EH (cell line): ENCODE results near the gene PARD3B.

Experiments
- DNase-seq: peaks from one replicate; pipeline ENCODE4 v3.0.0-alpha.2; 2015; ENCODE audit warnings: low read depth

PARD3B gene, protein sequence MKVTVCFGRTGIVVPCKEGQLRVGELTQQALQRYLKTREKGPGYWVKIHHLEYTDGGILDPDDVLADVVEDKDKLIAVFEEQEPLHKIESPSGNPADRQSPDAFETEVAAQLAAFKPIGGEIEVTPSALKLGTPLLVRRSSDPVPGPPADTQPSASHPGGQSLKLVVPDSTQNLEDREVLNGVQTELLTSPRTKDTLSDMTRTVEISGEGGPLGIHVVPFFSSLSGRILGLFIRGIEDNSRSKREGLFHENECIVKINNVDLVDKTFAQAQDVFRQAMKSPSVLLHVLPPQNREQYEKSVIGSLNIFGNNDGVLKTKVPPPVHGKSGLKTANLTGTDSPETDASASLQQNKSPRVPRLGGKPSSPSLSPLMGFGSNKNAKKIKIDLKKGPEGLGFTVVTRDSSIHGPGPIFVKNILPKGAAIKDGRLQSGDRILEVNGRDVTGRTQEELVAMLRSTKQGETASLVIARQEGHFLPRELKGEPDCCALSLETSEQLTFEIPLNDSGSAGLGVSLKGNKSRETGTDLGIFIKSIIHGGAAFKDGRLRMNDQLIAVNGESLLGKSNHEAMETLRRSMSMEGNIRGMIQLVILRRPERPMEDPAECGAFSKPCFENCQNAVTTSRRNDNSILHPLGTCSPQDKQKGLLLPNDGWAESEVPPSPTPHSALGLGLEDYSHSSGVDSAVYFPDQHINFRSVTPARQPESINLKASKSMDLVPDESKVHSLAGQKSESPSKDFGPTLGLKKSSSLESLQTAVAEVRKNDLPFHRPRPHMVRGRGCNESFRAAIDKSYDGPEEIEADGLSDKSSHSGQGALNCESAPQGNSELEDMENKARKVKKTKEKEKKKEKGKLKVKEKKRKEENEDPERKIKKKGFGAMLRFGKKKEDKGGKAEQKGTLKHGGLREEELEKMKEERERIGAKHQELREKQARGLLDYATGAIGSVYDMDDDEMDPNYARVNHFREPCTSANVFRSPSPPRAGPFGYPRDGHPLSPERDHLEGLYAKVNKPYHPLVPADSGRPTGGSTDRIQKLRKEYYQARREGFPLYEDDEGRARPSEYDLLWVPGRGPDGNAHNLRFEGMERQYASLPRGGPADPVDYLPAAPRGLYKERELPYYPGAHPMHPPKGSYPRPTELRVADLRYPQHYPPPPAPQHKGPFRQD (N-terminal part only)

DNA sequence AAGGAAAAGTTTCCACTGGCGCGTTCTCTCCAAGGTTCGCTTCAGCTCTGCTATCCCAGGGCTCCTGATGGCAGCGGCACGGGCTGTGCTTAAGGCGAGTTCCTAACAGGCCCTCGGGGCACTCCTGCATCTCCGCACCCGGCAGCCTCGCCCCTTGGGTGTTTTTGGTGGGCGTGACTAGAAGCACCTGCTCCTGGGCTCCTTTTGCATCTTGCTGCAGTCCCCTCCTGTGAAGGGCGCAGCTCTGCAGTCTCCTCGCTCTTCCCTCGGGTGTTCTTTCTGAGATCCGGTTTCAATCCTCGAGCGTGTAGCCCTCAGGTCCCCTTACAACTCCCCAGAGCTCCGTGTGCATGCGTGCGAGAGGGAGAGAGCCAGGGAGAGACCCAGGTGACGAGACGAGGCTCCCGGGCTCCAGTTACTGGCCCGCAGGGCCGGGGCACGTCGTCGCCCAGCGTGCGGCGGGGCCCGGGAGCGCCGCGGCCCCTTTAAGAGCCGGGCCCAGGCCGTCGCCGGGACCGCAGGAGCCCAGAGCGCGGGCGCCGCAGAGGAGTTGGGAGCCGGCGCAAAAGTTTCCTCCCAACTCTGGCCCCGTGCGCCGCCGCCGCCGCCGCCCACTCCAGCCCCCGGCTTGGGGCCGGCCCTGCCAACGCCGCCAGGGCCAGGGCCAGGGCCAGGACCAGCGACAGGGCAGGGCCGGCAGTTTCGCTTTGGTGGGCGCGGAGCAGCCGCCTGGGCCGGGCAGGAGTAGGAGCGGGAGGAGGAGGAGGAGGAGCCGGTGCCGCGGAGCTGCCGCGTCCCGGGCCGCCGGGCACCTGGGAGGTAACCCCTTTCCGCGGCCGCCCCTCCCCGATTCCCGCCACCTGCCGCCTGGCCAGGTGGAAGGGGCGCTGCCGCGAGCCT is at the start of gene PARD3B:
Gene PARD3B, plus strand, starts transcription at position 515 of the 900 bp plus-strand sequence. CDS start 525 bp downstream, outside the sequence.
- DNase-seq, result peak; percentile 75

DNA sequence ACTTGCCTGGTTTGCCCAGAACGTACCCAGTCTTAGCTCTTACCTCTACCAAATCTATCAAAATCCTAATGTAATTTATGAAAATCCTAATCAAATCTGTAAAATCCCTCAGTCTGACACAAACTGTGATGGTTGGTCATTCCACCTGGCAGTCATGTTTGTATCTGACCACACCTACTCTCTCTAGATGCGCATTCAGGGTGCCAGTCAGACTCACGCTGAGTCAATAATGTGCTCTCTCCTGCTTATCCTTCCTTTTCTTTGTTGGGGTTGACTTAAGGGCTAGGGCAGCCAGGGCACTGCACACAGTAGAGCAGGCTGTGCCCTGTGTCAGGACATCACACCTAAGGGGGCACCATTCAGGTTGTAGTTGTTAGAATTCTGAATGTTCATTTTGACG is 48.5 kb upstream of the PARD3B start:
- no peak for DNase-seq

DNA sequence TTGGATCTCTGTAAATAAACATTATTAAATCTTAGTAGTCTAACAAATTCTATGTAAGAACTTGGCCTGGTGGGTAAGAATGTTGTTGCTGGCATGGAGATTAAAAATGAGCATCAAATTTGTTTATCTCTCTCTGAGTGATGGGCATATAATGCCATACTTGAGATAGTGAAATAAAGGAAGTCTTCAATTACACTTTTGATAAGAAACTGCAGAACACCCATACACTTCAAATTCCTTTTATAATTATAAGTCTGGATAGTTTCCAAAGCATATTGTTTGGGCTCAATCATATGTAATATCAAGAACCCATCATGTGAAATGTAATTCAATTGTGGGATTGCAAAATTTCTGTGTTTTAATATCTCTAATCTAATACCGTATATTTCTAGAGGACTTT is 47.4 kb upstream of the PARD3B start:
- no peak for DNase-seq

DNA sequence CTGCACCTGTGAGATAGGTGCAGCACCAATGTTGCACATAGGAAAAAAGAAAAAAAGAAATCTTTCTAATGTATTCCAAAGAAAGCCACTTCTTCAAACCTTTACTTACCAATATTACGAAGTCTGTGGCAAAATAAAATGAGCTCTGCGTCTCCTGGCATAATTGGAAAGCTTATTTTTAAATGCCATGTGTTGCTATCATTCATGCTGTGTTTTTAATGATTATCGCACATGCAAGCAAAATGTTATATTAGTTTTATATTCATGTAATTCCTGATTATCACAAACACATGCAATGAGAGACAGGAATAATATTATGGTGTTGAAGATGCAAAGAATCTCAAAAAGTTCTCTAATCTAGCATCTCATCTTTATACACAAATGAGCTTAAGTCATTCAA is 47.0 kb upstream of the PARD3B start:
- DNase-seq, result no peak

DNA sequence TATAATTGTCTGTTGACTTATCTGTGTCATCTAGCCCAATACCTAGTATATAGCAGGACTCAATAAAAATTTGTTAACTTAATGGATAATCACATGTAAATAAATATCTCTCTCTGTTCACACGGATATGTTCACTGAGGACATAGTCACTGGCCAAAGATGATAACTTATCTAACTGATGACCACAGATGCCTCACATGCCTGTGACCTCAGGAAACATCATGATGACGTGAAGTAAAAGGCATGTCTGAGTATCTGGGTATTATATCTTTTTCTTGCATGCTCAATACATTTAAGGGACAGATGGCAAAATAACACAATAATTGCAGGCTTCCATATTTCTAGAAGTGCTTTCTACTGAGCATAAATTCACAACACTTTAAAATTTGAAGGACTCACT is 41.4 kb upstream of the PARD3B start:
- peak; percentile 75 for DNase-seq

DNA sequence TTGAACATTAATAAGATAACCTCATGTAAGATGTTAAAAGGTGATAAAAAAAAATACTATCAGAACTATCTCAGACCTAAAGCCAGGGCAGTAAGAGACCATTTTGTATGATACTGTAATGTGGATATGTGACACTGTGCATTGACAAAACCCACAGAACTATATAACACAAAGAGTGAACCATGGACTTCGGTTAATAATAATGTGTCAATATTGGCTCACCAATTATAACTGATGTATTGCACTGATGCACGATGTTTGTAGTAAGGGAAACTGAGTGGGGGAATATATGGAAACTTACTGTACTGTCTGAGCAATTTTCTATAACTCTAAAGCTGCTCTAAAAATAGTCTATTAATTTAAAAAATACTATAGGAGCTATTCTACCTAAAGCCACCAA is 40.7 kb upstream of the PARD3B start:
- DNase-seq, result no peak

DNA sequence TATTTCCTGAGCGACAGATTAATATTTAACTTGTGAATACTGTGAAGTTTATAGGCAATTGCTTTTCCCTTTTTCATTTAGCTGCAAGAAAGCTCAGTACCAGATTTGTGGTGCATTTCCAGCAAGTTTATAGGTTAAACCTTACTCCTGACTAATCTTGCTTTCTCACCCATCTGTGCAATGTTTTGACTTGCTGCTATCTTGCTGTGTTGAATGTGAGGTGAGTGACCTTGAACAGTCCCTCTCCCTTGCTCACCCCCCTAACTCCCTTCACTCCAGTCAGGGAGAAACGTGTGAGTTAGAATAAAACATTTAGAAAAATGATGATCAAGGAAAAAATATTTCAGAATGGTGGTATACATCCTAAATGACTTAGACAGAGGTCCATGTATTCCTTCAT is 39.8 kb upstream of the PARD3B start:
- peak; percentile 52 for DNase-seq

DNA sequence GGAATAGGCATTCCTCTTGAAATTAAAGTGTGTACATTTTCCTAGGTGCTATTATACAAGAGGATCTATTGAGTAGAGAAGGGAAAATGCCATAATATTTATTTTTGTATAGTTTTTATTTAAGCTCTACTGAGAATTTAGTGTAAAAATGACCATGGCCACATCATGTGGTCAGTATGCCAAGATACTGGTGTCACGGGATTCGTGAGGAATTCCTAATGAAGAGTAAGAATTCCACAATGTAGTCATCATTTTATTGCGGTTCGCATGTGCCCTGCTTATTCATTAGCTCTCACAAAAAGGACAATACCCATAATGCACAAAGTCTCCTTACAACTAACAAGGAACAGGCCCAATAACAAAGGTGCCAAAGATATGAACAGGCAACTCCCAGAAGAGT is 39.3 kb upstream of the PARD3B start:
- peak; percentile 95 for DNase-seq

DNA sequence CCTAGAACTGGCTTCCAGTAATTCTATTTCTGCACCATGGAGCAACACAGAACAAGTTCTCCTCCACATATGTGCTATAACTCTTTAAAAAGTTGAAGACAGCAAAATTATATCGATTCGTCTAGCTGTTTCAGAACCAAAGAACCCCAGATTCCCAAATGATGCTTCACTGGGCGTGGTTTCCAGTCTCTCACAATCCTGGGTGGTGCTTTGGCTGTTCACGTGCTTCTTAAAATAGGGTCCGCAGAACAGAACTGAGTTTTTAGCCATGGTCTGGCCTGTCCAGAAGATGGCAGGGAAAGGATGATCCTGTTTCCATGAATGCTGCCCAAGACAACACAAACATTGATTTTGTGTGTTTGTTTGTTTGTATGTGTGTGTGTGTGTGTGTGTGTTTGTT is 37.6 kb upstream of the PARD3B start:
- no peak for DNase-seq

DNA sequence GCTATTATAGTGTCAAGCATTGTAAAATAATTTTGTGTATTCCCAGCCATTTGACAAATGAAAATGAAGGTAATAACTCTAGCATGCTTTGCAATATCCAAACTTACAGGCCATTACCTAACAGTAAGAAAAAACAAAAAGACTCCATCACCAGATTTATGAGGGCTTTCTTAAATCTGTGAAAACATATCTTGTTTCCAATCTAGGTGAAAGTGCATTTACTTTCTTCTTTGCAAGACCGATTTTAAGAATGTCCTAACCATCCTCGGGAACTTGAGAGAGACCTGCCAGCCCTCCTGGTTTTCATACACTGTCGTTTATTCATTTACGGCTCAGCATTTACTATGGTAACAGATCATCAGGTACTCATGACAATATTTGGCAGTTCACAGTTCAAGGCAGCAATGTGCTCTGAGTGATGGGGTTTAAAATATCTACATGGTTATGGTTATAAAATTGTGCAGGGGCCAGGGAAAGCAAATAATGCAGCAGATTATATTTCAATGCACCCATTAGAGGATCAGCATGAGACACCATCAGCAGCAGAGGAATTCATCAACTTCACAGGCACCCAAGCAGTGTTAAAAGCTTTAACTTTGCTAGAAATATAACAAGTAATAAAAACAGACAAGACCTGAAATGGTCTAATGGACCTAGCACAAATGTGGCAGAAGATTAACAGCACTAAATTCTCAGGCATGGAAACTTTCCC is 34.4 kb upstream of the PARD3B start:
- no peak for DNase-seq

DNA sequence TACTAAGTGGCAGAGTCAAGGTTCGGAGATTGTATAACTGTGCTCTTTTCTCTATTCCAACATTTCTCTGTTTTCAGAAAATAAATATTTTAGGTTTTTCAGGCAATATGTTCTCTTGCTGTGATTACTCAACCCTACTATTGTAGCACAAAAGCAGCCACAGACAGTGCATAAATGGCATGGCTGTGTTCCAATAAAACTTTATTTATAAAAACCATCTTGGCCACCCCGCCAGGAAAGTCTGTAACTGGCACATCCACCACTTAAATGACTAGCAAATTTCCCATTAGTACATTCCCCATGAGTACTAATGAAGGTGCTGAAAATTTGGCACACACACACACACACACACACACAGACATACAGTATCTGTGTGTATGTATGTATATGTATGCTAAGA is 30.8 kb upstream of the PARD3B start:
- DNase-seq, result no peak

DNA sequence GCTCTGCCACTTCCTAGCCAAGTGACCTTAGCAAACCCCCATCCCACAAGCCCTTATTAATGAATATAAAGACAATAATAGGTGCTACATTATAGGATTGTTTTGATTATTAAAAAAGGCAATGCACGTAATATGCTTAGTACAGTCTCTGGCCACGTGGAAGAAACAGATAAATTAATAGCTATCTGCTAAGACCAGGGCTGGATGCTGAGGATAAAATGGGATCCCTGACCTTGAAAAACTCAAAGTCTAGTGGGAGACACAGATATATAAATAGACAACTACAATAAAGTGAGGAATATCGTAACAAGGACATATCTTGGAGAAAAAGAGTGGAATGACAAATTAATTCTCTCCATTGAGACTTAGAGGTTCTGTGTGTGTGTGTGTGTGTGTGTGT is 29.9 kb upstream of the PARD3B start:
- DNase-seq, result no peak

DNA sequence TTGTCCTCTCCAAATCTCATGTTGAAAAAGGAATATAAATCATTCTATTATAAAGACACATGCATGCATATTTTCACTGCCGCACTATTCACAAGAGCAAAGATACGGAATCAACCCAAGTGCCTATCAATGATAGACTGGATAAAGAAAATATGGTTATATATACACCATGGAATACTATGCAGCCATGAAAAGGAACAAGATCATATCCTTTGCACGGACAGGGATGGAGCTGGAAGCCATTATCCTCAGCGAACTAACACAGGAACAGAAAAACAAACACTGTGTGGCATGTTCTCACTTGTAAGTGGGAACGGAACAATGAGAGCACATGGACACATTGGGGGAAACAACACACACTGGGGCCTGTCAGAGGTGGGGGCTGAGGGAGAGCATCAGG is 28.1 kb upstream of the PARD3B start:
- no peak for DNase-seq

DNA sequence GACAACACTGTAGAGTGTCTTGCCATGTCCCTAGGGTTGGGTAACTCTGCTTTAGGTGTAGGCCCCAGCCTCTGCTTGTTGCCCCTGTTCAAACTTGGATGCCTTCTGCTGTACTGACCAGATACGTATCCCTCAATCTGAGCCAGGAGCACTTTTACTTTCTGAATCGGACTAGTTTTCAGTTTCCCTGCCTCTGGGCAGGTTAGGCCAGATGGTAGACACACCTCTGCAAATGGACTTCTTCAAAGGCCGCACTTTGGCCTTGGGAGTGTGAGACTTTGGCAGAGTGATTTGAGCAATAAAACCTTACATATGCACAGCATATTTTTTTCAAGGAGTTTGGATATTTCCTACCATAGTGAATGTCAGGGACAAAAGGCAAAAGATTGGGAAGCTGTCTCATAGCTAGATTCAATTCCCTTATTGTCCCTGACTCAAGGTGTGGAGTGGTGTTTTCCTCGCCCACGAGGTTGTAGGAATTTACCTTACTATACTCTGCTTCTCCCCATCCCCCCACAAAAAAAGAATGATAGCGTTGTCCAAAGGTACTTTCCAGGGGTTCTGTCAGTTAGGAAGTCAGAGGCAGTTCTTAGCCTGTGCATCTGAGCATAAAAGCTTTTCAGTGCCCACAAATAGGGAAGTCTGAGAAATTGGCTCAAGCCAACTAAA is 15.3 kb upstream of the PARD3B start:
- DNase-seq, result no peak

DNA sequence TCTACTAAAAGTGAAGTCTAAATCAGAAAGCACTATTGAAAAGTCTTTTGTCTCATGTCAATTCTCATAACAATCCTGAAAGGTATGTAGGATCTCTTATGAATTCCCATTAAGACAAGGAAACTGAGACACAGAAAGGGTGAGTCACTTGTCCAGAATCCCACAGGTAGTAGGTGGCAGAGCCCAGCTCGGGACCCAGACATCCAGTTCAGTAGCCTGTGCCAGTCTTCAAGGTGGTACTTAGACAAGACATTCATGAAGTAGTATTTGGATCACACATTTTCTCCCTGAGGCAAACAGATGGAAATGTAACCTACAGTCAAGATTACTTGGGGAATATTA is 14.8 kb upstream of the PARD3B start:
- no peak for DNase-seq

DNA sequence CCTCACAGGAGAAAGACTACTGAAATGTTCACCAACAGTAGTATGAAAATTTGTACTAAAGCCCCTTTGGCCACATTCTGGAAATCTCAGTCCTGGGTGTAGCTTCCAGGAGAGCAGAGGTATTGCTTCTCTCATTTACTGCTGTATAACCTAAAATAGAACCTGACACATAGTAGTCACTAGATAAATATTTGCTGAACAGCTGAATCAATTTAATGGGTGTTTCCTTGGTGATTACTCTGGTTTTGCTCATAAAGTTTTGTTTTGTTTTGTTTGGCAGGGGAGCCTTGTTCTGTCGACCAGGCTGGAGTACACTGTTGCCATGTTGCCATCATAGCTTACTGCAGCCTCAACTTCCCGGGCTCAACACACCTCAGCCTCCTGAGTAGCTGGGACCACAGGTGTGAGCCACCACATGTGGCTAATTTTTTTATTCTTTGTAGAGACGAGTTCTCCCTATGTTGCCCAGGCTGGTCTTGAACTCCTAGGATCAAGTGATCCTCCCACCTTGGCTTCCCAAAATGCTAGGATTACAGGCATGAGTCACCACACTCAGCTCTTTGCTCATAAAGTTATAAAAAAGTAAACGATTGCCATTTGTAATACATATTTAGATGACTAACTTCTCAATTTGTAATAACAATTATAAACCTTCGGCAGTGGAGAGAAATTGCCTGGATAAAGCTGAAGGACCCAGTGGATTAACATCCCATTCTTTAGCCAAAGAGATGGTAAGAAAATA is 11.5 kb upstream of the PARD3B start:
- peak; percentile 87 for DNase-seq

DNA sequence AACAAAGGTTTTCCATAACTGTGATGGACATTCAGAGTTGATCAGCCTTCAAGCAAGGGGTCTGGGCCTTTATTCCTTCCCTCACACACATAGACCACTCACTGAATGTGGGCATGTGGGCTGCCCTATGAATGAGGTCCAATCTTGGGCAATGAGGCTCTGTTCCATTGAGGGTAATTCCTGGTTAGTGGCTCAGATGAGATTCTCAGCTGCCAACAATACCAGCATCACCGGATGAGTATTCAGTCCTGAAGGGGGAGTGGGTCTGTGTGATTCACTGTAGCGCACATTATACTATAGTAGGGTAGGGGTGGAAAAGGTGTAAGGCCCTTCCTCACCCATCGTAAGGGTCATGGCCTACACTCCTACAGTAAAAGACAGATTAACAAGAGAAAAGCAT is 9.9 kb upstream of the PARD3B start:
- DNase-seq, result no peak

DNA sequence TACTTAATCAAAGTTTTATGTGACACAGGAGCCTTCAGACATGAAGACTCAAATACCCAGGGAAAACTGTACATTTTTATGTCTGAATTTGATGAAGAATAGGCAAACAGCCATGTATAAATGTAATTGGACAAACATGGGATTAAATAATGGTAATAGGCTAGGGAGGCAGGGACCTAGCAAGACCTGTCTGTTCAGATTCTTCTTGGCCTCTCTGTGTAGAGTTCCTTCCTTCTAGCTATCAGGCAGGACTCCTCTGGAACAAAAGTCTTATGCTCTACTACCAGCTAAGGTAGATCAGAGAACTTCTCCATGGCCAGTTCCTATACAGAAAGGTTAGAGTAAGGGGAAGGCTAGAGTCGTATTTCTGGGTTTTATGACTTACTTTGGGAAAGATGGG is 9.5 kb upstream of the PARD3B start:
- no peak for DNase-seq

DNA sequence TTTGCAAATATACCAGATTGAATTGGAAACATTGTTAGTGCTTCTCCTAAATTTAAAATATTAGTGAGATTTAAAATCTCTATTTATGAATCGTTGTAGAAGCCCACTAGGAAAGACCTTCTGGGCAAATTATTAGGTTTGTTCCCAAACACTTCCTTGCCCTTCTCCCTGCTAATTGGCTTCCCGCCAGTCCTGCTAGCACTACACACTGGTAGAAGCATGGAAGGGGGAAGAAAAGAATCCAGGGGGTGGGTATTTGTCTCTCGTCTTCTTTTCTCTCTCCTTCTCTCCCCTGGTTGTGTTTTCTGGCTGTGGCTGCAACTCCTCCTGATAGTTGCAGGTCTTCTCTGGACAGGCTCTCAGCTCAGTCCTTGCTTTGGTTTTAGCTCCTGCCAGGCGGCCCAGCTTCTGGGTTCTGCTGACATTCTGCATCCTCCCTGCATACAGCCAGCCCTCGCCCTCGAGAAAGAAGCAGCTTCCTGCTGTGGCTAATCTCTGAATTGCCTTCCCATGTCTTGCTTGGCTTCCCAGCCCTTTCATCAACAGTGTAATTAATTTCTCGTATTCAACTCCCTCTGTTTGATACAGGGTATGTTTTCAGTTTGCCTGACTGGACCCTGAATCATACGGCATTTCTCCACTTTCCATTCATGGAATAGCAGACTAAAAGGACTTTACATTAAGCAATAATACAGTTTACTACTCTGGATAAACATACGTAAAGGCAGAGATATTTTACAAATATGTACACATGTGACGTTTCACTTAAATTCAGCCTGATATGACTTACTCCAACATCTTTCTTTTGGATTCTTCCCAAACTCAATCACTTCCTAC is 6.9 kb upstream of the PARD3B start:
- DNase-seq, result peak; percentile 89
